ENCODE data around the gene CDCA4.

The CDCA4 gene

DNA sequence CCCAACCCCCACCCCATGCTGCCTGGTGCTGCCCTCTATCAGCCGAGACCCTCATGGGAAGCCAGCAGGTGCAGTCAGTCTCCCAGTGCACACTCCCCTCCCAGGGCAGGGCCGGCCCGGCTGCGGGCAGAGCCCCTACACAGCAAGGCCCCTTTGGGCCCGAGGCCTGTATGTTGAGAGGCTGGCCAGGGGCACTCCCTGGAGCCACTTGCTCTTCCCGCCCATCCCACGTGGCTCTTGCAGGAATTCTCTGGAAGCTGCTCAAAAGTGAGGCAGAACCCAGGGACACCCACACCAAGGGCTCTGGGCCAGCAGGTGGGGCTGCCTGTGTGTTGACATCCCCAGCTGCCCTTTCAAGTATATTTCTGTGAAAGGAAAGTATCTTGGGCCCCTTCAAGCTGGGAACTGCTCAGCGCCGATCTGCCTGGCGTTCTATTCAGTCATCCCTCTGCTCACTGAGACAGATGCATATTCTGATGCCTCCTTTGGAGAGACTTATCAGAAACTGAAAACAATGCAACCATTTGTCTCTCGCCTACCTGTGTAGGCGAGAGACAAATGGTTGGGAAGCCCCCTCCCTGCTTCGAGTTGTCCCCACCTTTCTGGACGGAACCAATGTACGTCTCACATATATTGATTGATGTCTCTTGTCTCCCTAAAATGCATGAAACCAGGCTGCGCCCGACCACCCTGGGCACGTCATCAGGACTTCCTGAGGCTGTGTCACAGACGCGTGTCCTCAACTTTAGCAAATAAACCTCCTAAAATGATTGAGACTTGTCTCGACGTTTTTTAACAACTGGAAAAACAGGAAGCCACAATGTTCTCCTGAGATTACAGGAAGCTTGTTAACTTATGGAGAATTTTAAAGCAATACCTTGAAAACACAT lies 38.4 kb upstream of the CDCA4 start:
- intact Hi-C loops (cut with DNase I) = no loop called here
- no peak for DNase-seq

- intact Hi-C loops (cut with DNase I) = no loop called here
- DNase-seq = no peak
Observed at GRCh38 chr14:105058521-105059034, 37.7 kb upstream of the CDCA4 start.

- intact Hi-C loops (cut with DNase I) = no loop called here
- DNase-seq = no peak
Observed at GRCh38 chr14:105056303-105056831, 35.5 kb upstream of the CDCA4 start.

GRCh38 chr14:105055736-105056302 lies 34.9 kb upstream of the CDCA4 start:
- no peak for DNase-seq
- intact Hi-C loops (cut with DNase I) = no loop called here

- DNase-seq = no peak
- intact Hi-C loops (cut with DNase I) = no loop called here
Observed at GRCh38 chr14:105055334-105055733, 34.5 kb upstream of the CDCA4 start.

DNA sequence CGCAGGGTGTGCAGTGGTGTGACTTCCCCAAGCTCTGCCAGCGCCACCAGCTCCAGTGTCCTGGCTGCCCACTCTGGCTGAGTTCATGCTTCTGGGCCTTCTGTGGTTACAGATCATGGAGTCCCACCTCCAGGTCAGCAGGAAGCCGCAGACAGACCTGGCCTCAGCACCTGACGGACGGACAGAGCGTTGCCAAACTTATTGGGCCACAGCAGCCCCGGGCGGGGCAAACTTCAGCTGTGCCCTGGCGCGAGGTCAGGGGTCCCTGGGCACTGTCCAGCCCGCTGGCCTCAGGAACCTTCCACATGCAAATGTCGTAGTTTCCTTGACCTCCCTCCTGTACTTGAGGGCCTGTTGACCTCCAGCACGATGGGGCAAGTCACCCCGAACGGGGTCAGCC lies 33.1 kb upstream of the CDCA4 start:
- intact Hi-C loops (cut with DNase I) = no loop called here
- no peak for DNase-seq

GRCh38 chr14:105053421-105053820 lies 32.5 kb upstream of the CDCA4 start:
- intact Hi-C loops (cut with DNase I) = no loop called here
- no peak for DNase-seq

DNA sequence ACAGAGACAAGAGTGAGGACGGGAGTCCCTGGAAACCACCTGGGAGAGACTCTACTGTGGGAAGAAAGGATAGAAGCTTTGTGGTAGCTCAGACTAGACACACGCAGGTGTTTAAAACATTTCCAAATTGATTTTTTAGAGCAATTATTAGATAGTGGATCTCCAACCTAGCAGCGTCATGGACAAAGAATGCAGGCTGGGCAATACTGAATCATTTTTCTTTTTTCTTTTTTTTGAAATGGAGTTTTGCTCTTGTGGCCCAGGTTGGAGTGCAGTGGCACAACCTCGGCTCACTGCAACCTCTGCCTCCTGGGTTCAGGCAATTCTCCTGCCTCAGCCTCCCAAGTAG lies 31.2 kb upstream of the CDCA4 start:
- intact Hi-C loops (cut with DNase I) = no loop called here
- DNase-seq = no peak

DNA sequence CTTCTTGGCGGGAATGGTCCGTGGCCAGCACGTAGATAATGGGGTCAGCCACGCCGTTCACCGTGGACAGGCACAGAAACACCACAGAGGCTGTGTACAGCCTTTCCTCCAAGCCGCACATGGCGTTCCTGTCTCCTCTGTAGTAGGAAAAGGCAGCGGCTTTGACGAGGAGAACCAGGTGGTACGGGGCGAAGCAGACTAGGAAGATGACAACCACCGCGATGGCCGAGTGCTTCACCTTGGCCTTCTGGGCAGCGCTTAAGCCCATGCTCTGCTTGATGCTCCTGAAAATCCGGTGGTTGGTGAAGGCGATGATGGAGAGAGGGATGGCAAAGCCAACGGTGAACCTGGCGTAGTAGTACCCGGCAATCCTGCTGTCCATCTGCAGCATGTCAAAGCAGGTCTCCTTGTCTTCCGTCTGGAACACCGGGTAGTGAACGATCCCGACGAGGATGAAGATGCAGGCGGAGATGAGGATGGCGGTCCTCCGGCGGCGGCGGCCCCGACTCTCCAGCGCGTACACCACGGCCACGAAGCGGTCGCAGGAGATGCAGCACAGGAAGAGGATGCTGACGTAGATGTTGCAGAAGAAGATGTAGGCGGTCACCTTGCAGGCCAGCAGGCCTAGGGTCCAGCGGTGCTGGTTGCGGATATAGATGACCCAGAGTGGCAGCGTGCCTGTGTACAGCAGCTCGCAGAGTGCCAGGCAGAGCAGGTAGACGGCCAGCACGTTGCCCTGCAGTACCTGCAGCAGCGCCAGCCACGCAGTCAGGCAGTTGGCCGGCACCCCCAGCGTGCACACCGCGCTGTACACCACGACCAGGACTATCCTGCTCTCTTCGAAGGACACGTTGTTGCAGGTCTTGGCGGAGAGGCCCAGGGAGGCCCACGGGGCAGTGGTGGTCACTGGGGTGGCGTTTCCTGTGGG lies 30.6 kb upstream of the CDCA4 start:
- no peak for DNase-seq
- intact Hi-C loops (cut with DNase I) = no loop called here

DNA sequence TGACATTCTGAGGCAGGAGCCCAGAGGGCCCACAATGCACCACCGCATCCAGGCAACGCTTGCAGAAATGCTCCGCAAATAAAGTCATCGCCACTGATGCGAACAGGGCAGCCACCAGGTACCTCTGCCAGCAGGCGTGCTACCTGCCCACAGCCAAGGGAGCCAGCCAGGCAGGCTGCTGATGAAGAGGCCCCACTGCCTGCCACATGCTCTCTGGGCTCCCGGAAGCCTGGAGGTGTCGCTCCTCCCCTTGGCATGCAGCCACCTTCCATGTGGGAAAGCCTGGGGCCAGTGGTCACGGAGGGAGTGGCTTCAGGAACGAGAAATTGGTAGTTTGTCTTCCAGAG lies 29.6 kb upstream of the CDCA4 start:
- intact Hi-C loops (cut with DNase I) = no loop called here
- DNase-seq = no peak

DNA sequence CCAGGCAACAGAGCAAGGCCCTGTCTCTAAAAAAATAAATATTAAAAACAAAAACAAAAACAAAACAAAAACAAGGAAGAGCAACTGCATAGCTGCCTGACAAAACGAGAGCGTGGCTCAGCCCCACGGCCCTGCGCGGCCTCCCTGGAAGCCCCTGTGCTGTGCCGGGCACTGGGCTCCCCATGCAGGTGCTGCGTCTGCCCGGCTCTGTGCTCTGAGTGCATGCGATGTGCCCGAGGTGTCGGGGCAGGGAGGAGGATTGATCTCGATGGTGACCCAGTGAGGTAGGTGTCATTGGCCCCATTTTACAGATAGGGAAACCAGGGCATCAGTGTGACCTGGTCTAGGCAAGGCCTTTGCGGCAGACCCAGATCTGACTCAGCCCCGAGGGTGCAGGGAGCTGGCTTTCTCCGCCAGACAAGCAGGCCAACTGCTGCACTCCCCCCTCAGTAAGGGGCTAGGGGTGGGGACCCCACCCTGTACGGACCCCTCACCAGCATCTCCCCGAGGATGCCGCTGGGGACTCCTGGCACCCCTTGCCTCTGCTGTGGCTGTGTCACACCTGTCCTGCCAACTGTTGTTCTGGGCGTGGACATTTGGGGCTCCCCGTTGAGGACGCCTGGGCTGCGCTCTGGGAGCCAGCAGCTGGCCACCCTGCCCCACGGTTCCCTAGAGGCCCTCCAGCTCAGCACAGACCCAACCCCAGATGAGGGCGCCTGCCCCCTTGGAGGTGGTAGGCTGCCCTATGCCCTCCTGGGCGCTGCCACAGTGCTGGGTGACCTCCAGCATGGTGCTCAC lies 29.1 kb upstream of the CDCA4 start:
- intact Hi-C loops (cut with DNase I) = no loop called here
- DNase-seq = no peak

DNA sequence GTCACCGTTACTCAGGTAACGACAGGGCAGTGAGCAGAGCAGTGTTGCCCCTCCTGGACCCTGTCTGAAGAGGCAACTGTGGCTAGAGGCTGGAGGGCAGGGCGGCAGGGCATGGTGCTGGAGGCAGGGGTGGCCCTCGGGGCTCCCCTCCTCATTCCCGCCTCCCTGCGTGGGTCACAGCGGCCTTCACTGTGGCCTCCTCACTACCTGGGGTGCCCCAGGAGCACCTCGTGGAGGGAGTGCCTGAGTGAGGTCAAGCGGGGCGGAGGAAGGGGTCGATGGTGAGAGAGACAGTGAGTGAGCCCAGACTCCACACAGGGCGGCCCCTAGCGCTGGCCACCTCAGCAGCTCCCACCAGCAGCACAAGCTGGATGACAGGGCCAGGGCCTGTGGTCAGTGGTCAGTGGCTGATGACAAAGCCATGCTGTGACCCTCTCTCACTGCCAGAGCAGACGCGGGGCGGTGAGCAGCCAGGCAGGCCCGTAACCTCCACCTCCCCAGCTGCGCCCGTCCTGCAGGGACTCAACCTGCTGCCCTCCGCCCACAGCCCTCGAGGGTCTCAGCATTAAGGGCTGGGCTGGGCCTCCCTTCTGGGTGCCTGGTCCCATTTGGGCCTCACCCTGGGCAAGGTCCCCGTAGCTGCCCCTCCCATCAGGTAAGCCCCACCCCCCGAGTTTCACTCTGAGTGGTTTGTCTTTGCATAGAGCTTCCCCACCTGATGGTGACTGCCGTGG lies 26.6 kb upstream of the CDCA4 start:
- DNase-seq = no peak
- intact Hi-C loops (cut with DNase I) = no loop called here

GRCh38 chr14:105046891-105047282 lies 26.0 kb upstream of the CDCA4 start:
- intact Hi-C loops (cut with DNase I) = no loop called here
- DNase-seq = no peak

DNA sequence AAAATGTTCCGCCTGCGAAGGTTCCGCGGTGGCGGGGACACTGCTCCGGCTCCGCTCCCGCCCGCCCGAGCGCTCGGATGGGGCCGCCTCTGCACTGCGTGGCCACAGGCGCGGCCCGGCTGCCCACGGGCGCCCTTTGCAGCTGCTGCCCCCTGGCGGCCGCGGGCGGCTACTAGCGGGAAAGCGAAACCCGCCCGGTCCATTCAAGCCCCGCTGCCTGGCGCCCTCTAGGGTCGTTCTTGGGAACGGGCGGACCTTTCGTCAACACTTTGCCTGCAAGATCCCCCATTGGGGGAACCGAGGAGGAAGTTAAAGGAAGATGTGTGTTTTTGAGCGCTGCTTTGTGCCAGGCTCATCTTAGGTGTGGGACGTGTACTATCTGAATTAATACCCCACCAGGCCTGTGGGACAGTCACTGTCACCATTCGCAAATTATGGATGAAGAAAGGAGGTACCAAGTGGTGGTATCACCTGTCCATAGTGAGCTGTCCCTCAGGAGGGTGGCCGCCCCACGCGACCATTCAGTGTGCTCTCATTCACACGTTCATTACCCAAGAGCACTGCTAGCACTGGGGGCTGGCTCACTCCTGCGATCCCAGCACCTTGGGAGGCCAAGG lies 24.9 kb upstream of the CDCA4 start:
- DNase-seq = peak; percentile 47 to 89 (median 74)
- intact Hi-C loops (cut with DNase I) = no loop called here

DNA sequence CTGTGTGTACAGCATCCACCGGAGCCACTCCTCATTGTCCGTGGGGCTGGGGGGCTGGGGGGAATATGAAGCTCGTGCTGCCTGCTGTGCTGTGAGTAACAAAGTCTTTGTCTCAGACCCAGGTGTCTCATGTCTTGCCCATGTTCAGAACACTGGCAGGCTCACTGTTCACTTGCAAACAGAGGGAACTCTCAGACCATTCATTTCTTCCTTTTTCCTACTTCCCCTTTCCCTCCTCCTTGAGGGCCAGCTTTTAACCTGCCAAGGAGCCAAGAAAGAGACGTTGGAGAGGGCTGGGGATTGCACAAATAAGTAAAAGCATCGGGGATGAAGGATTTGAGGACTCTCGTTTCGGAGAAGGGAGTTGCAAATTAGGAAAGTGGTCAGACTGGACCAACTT lies 22.8 kb upstream of the CDCA4 start:
- intact Hi-C loops (cut with DNase I) = no loop called here
- no peak for DNase-seq

DNA sequence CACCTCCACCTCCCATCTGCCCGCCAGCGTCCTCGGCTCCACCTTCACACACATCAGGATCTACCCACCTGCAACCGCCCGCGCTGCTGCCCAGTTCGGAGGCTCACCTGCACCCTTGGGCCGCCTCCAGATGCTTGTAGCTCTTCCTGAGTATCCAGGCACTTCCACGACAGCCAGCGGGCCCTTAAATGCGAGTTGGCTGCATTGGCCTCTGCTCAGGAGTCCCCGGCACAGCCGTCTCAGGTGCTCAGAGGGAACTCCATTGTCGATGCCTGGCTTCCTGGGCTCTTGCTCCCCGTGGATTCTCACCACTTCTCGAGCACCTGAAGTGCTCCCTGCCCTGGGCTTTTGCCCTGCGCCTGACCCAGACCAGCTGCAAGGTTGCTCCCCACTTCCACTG lies 21.9 kb upstream of the CDCA4 start:
- no peak for DNase-seq
- intact Hi-C loops (cut with DNase I) = no loop called here

DNA sequence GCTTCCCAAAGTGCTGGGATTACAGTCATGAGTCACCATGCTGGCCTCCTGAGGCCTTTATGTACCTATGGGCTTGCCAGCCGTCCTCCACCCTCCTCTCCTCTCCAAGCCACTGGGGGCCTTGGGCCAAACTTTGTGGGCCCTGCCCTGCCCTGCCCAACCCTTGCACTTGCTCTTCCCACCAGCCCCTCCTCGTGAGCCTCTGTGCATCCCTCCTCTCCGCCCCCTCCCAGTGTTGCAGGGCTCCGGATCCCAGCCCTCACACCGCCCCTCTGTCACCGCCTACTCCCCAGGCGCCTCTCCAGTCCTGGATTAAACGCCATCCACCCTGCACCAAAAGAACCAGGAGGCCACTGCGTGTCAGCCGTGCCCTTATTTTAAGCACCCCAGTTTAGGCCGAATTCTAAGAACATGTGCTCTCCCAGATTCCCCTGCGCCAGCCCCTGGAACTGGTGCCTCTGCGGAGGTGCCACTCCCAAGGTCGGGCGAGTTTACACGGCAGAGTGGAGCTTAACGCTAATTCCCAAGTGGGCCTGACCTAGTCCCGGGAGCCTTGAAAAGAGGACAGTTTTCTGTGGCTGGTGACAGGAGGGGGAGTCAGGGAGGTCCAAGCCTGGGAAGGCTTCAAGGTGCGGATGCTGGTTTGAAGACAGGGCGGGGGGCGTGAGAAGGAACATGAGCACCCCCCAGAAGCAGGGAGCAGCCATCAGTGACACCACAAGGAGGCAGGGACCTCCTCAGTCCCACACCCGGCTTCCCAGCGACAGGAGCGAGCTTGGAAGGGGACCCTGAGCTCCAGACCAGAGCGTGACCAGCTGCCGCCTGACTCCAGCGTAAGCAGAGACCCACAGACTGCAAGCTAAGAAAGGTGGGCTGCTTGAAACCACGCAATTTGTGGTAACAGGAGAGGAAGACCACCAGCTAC lies 21.2 kb upstream of the CDCA4 start:
- peak in 1 of 42 donors; percentile 18 for DNase-seq
- intact Hi-C loops (cut with DNase I) = no loop called here

Measured in head of caudate nucleus (tissue), 42 donors.